GM21526 (cell line): Measurements from ENCODE around the gene LAMA1.
"Not testable (repeated sequence)": the region's sequence is repeated elsewhere in the genome, so short reads cannot be mapped to it uniquely, and the experiment has no call there.

Experiments used
- ATAC-seq: cut with Tn5 transposase; IDR thresholded peaks from one replicate; pipeline ENCODE4 v1.9.1; 2021; ENCODE audit warnings: moderate library complexity; ENCODE audit not compliant: unreplicated experiment, low FRiP score

The LAMA1 gene

GRCh38 chr18:6951336-6952090, 166.1 kb downstream of the LAMA1 start:
- ATAC-seq: no peak

- no peak for ATAC-seq
Observed at GRCh38 chr18:6950641-6951040, 167.0 kb downstream of the LAMA1 start.

GRCh38 chr18:6949800-6950586, 167.6 kb downstream of the LAMA1 start:
- ATAC-seq: no peak

- ATAC-seq: no peak
Observed at GRCh38 chr18:6948281-6949055, 169.1 kb downstream of the LAMA1 start.

- no peak for ATAC-seq
Observed at GRCh38 chr18:6947338-6948030, 170.1 kb downstream of the LAMA1 start.

- no peak for ATAC-seq
Observed at GRCh38 chr18:6943143-6943542, 174.5 kb downstream of the LAMA1 start.

- no peak for ATAC-seq
Observed at GRCh38 chr18:6942742-6943141, 174.9 kb downstream of the LAMA1 start.

GRCh38 chr18:6941996-6942395, 175.6 kb downstream of the LAMA1 start:
- no peak for ATAC-seq

- no peak for ATAC-seq
Observed at GRCh38 chr18:6940451-6940850, 177.1 kb downstream of the LAMA1 start.

GRCh38 chr18:6939972-6940371, 177.6 kb downstream of the LAMA1 start:
- ATAC-seq: no peak

- not testable (repeated sequence) for ATAC-seq
Observed at GRCh38 chr18:6938403-6938802, 179.2 kb downstream of the LAMA1 start.

GRCh38 chr18:6938003-6938402, 179.6 kb downstream of the LAMA1 start:
- no peak for ATAC-seq

- no peak for ATAC-seq
Observed at GRCh38 chr18:6934859-6935258, 182.7 kb downstream of the LAMA1 start.

GRCh38 chr18:6929370-6930102, 188.1 kb downstream of the LAMA1 start:
- ATAC-seq: no peak

- ATAC-seq: no peak
Observed at GRCh38 chr18:6928359-6928758, 189.2 kb downstream of the LAMA1 start.

- no peak for ATAC-seq
Observed at GRCh38 chr18:6927153-6927552, 190.4 kb downstream of the LAMA1 start.

- no peak for ATAC-seq
Observed at GRCh38 chr18:6923220-6923619, 194.4 kb downstream of the LAMA1 start.

- ATAC-seq: no peak
Observed at GRCh38 chr18:6921571-6921970, 196.0 kb downstream of the LAMA1 start.

GRCh38 chr18:6920099-6920955, 197.3 kb downstream of the LAMA1 start:
- ATAC-seq: no peak
